Body of pancreas (tissue), 4 donors: Measurements from ENCODE around the gene CEP128.

ENCODE experiments used
- CTCF ChIP-seq, 7 experiments: fragments of 450-650 bp in 4 of 7; fragments of 200-600 bp in 3 of 7; sonication (generic) in 3 of 7; IDR thresholded peaks; one replicate each; pipeline ENCODE4 v1.5.1; 2016 to 2019; ENCODE audit warnings: antibody characterized with exemption in 7 of 7
- POLR2A ChIP-seq, 3 donors: fragments of 450-650 bp; IDR thresholded peaks; one replicate each; pipeline ENCODE4 v1.6.1; 2016; ENCODE audit warnings: antibody characterized with exemption in 3 of 3, mild to moderate bottlenecking in 2 of 3

- TF ChIP-seq CTCF (IDR thresholded peaks at IDR 0.05), result no peak
- no peak for TF ChIP-seq POLR2A (IDR thresholded peaks at IDR 0.05)
These were observed 7.9 kb downstream of the CEP128 start for GRCh38 chr14:80933686-80934085.
